ENCODE results near the gene PTPN22.

The PTPN22 gene

DNA sequence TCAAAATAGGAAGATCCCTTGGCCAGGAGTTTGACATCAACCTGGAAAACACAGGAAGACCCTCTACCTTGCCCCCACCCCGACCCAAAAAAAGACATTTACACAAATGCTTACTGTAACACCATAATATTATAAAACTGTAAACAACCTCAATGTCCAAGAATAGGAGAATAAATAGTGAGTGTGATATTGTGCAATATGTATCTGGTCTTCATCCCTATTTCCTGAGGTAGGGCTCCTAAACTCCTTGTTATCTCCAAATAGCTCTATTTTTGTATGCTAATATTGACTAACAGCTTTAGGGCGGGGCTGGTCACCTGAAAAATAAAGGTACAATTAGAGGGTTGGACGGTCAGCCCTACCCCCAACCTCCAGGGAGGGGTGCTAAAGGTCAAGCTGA, 82.7 kb downstream of the PTPN22 start:
- TF ChIP-seq, protein P1, sequence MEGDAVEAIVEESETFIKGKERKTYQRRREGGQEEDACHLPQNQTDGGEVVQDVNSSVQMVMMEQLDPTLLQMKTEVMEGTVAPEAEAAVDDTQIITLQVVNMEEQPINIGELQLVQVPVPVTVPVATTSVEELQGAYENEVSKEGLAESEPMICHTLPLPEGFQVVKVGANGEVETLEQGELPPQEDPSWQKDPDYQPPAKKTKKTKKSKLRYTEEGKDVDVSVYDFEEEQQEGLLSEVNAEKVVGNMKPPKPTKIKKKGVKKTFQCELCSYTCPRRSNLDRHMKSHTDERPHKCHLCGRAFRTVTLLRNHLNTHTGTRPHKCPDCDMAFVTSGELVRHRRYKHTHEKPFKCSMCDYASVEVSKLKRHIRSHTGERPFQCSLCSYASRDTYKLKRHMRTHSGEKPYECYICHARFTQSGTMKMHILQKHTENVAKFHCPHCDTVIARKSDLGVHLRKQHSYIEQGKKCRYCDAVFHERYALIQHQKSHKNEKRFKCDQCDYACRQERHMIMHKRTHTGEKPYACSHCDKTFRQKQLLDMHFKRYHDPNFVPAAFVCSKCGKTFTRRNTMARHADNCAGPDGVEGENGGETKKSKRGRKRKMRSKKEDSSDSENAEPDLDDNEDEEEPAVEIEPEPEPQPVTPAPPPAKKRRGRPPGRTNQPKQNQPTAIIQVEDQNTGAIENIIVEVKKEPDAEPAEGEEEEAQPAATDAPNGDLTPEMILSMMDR (conservative IDR thresholded peaks at IDR 0.05; ENCODE audit: low read depth, low read length): no peak
- H3K4me3 ChIP-seq (ENCODE audit: low read depth, low read length): no peak overlapping the region

DNA sequence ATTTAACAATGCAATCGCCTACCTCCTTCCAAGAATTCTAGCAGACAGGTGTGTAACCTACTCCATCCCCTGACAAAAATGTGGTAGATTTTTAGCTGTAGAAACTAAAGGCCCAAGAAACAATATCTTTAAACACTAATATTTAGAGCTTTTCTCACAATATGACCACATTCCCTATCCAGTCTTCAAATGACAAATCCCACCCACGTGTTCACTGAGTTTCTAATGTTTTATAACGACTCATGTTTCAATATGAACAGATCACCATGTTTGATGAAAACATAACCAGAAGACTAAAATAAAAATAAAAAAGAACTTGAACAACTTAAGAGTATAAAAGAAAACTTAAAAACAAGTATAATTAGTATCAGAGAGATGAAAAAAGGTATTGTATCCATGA, 83.8 kb downstream of the PTPN22 start:
- no peak for DNase-seq (ENCODE audit: low read depth)
- TF ChIP-seq, protein P1 (conservative IDR thresholded peaks at IDR 0.05; ENCODE audit: low read depth, low read length): no peak
- no peak overlapping the region for H3K4me3 ChIP-seq (ENCODE audit: low read depth, low read length)

More for the DNA sequence above, 82.7 kb downstream of the PTPN22 start:
- DNase-seq (ENCODE audit: low read depth): no peak

DNA sequence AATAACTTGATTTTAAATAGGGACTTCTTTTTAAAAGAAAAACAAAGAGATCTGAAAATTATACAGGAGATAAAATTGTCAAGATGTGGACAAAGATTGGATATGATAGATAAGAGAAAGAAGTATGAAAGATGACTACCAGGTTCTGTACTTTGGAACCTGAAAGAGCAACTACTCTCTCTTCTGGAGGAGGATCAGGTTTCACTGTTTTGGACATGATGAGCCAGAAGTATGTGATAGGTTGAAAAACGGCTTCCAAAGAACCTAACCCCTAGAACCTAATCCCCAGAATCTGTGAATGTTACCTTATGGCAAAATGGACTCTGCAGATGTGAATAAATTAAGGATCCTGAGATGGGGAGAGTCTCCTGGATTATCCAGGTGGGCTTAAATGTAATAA, 85.4 kb downstream of the PTPN22 start:
- DNase-seq (ENCODE audit: low read depth): peak; percentile 73
- TF ChIP-seq, protein P1 (conservative IDR thresholded peaks at IDR 0.05; ENCODE audit: low read depth, low read length): no peak
- H3K4me3 ChIP-seq (ENCODE audit: low read depth, low read length): no peak overlapping the region

DNA sequence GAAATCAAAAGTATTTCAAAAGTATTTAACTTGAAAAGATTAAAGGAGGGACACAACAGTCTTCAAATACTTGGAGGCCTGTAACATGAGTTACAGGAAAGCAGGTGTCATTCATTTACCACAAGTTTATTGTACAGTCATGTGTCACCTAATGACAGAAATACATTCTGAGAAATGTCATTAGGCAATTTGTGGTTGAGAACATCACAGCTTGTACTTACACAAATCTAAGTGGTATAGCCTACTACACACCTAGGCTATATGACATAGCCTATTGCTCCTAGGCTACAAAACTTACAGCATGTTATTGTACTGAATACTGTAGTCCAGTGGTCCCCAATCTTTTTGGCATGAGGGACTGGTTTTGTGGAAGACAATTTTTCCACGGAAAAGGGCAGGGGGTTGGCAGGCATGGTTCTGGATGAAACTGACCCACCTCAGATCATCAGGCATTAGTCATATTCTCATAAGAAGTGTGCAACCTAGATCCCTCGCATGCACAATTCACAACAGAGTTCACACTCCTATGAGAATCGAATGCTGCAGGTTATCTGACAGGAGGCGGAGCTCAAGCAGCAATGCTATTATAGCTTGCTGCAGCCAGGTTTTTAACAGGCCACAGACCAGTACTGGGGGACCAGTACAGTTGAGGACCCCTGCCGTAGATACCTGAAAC, 87.3 kb downstream of the PTPN22 start:
- TF ChIP-seq, protein P1 (conservative IDR thresholded peaks at IDR 0.05; ENCODE audit: low read depth, low read length): no peak
- DNase-seq (ENCODE audit: low read depth): peak; percentile 13
- no peak overlapping the region for H3K4me3 ChIP-seq (ENCODE audit: low read depth, low read length)

DNA sequence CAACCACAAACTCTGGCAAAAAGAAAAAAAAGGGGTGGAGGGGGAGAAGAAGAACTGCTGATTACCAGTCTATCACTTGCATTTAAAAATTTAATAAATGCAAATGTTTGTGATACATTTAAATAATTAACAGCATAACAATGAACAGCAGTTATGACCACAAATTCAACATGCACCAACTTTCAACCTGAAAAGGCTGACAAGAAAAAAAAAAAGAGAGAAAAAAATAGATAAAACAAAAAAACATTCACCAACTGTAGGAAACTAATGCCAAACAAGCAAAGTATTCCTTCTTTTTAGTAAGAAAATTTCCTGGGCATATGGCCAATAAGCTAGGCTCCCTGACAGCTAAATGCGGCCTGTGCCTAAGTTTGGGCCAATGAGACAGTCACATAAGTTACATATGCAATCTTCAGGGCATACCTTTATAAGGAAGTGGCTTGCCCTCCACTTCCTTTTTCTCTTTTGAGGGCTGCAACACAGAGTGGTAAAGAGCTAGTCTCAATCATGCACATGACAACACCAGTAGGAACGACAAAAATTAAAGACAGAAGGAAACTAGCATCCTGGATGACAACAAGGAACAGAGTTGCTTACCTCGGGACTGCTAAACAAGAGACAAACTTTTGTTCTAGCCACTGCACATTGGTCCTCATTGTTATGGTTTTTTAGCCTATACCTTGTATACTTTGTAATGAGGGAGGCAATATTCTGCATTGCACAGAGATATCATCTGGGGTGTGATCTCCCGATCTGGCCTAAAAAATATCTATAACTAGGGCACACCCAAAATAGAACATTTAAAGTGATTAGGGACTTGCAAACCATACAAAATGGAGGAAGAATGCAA, 88.0 kb downstream of the PTPN22 start:
- TF ChIP-seq, protein P1 (conservative IDR thresholded peaks at IDR 0.05; ENCODE audit: low read depth, low read length): no peak
- DNase-seq (ENCODE audit: low read depth): peak; percentile 66
- H3K4me3 ChIP-seq (ENCODE audit: low read depth, low read length): no peak overlapping the region

DNA sequence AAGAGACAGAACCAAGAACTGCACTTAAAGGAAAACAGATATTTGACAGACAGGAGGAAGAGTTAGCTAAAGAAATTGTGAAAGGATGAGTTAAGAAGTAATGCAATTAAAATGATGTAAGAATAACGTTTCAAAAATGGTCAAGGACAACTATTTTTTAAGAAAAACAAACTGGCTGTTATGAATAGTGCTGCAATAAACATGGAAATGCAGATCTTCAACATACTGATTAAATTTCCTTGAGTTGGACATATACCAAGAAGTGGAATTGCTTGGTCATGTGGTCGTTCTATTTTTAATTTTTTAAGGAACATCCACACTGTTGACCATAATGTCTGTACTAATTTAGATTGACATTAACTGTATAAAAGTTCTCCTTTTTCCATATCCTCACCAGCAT, 89.1 kb downstream of the PTPN22 start:
- H3K4me3 ChIP-seq (ENCODE audit: low read depth, low read length): no peak overlapping the region
- no peak for DNase-seq (ENCODE audit: low read depth)
- TF ChIP-seq, protein P1 (conservative IDR thresholded peaks at IDR 0.05; ENCODE audit: low read depth, low read length): no peak

All from choroid plexus epithelial cell (primary cell).